GM19238 (cell line): ENCODE results near the gene SLC25A30.
A peak's percentile ranks its signal among the peaks of the same experiment; 100 is the strongest.
"Not testable (repeated sequence)": the region's sequence is repeated elsewhere in the genome, so short reads cannot be mapped to it uniquely, and the experiment has no call there.

ENCODE experiments used
- DNase-seq: peaks from one replicate; pipeline ENCODE4 v3.0.0; 2011; ENCODE audit warnings: low spot score; ENCODE audit not compliant: insufficient read length

SLC25A30 gene

GRCh38 chr13:45432737-45433380, 14.7 kb upstream of the SLC25A30 start:
- no peak for DNase-seq

- DNase-seq, result not testable (repeated sequence)
Measured at GRCh38 chr13:45426056-45426841, 8.1 kb upstream of the SLC25A30 start.

DNA sequence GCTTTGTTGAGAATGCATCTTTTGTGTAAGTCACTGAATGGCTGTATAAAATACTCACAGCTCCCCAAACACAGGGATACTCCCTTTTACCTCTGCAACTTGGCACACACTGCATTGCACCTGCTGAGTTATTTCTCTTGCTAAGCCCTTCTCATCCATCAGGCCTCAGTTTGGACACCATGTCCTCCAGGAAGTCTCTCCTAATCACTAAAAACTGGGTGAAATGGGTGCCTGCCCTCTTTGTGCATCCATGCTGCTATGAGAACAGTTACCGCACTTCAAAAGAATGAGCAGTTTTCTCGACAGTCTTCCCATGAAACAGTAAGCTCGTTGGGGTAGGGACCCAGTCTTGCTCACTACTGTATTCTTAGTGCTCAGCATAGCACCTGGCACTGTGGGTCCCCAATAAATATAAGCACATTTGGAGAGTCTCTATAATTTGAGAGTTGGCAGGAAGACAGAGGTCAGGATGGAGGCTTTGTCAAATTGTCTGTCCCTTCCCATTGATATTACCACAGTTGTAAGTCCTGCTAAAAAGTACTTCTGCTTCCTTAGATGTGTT, 4.6 kb upstream of the SLC25A30 start:
- DNase-seq, result no peak

- DNase-seq, result no peak
Measured at GRCh38 chr13:45419945-45420344, 1.8 kb upstream of the SLC25A30 start.

GRCh38 chr13:45419389-45419788, 1.2 kb upstream of the SLC25A30 start:
- not testable (repeated sequence) for DNase-seq

GRCh38 chr13:45416516-45417128, 1.6 kb downstream of the SLC25A30 start:
- no peak for DNase-seq

- DNase-seq, result no peak
Measured at GRCh38 chr13:45415112-45415511, 3.1 kb downstream of the SLC25A30 start.

GRCh38 chr13:45413826-45414307, 4.3 kb downstream of the SLC25A30 start:
- no peak for DNase-seq

GRCh38 chr13:45412274-45413049, 5.7 kb downstream of the SLC25A30 start:
- no peak for DNase-seq

GRCh38 chr13:45411631-45412030, 6.5 kb downstream of the SLC25A30 start:
- DNase-seq, result no peak

DNA sequence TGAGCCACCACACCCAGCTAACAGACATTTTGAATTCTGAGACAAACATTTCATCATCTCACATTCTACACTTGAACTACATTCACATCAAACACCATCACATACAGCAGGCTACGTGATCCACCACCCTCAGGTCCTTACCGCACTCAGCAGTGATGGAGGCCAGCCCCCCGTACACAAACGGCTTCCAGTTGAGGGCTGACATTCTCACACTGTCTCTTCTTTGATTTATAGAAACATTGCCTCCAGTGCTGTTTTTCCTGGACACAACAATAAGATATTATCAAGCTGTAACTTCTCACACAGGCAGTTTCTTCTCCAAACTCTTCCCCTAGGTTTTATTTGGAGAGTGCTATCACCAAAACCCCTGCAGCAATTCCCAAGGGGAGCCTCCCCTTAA, 7.0 kb downstream of the SLC25A30 start:
- no peak for DNase-seq

GRCh38 chr13:45410466-45410865, 7.7 kb downstream of the SLC25A30 start:
- no peak for DNase-seq

DNA sequence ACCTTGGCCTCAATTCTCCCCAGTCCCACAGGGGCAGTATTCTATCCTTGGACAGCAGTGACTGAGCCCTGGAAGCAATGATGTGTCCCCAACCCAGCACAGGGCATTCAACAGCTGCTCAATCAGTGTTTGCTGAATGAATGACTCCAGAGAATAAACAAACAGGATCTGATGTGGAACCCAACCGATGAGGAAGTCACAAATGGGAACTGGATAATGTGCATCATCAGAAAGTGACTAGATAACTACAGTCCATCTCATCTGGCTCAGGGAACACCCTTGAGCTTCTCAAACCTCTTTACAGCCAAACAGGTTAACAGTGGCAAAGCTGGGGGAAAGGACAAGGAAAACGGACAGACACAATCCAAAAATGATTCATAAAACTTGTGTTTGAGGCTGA, 8.2 kb downstream of the SLC25A30 start:
- DNase-seq, result no peak

DNA sequence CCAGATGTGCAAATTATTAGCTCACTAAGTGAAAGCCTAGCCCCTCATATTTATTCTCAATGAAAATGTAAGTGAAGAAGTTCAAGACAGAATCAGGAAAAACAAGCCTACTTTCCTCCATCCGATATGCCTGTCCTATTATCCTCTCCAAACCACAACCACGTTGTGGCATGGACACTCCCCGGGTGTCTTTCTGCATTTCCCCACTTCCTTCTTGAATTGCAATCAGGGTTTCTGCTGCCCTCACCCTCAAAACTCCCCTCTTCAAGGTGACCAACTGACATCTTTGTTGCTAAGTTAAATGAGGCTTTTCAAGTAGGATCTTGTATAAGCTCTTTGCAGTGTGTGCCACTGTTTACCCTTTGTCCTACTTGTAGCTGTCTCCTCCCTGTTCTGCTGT, 11.8 kb downstream of the SLC25A30 start:
- DNase-seq, result no peak

- no peak for DNase-seq
Measured at GRCh38 chr13:45403081-45403480, 15.1 kb downstream of the SLC25A30 start.

DNA sequence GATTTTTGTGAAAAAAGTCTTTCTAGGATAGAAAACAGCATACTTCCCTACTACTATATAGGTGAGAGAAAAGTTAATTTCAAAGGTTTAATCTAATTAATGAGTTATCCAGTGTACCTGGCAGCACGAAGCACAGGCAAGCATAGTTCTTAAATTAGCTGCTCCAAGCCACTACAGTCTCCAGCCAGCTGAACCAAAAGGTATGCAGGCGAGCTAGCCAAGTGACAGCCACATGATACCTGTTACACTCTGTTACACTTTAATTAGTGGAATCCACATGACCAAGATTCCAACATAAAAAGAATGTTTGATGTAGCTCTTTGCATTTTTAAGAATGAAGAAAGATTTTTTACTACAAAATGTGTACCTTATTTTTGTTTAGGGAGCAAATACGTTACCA, 15.5 kb downstream of the SLC25A30 start:
- no peak for DNase-seq

DNA sequence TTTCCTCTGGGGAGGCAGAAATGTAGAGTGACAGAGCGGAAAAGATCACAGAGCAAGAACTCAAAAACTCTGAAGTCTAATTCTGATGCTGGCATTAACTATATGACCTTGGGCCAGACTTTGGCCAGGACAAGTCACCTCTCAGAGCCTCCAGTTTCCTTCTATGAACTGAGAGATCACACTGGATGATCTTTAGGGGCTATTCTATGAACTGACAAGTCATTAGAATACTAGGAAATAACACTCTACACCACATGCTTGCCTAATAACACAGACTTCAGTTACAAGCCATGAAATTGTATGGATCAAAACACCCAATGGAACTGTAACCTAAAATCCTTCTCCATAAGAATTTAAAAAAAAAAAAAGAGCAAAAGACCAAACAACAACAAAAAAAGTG, 16.9 kb downstream of the SLC25A30 start:
- DNase-seq, result no peak

DNA sequence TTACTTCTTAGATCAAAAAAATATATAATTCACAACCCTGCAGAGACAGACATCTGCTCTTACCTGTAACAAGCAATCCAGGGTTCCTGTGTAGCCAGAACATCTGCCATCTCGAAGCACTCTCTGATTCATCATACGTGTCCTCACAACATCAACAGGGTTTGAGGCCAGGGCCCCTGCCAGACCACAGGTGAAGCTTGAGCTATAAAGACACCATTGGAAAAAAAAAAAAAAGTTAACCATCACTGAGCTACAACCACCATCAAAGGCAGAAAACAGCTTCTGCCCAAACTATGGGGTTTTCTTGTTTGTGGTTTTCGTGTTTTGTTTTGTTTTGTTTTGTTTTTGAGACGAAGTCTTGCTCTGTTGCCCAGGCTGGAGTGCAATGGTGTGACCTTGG, 19.3 kb downstream of the SLC25A30 start:
- DNase-seq, result no peak

GRCh38 chr13:45396533-45397095, 21.6 kb downstream of the SLC25A30 start:
- no peak for DNase-seq

DNA sequence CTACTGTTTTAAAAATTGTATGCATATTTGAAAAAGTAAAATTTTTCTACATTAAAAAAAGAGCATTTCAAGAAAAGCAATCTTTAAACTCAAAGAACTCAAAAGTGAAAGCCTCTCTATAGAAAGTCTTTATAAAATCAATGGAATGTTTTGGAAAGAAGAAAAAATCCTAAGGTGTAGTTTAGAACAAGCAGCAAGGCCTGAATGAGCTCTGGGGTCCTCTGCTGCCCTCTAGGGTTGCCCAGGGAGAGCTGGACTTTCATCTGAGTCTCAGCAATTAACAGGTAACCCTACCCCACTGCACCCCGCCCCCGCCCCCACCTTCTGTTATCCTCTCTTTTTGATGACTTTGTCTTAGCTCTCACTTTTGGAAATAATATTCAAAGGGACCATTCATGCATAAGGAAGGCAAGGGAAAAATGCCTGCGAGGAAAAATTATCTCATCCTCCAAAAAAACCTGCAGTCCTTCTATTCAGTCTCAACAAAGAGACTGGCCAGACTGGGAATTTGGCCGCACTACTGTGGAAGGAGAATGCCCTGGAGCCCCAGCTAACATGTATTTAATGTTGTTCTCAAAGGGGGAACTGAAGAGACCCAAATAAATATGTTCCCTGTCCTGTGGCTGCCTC, 24.1 kb downstream of the SLC25A30 start:
- peak; percentile 23 for DNase-seq

DNA sequence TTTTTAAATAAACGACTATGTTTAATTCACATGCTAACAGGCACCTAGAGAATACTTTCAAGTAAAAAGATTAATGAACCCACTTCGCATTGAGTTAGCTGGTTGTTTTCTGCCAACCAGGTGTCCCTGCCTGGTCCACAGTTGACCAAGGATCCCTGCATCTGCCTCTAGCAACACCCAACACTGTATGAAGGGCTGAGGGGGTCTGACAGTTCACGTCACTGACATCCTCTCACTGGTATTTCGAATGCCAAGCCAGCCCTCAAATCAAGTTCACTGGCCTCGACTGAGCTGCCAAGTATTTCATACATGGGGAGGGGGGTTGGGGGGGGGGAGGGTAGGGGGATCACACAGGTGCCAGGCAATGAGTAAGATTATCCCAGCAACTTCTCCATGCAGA, 25.4 kb downstream of the SLC25A30 start:
- DNase-seq, result no peak
